Muscle layer of colon (tissue), 2 donors: ENCODE data around the gene BCL2L15.

Experiments used
- H3K27ac ChIP-seq: one replicate; pipeline ENCODE4 v1.7.0; 2013; ENCODE audit warnings: low read depth, mild to moderate bottlenecking, low read length, moderate library complexity
- H3K27me3 ChIP-seq, 2 donors: one replicate each; pipeline ENCODE4 v1.7.0; 2013; ENCODE audit warnings: low read length in 2 of 2, mild to moderate bottlenecking in 2 of 2; ENCODE audit not compliant: insufficient read depth in 2 of 2, control insufficient read depth in 1 of 2
- H3K36me3 ChIP-seq: one replicate; pipeline ENCODE4 v1.7.0; 2013; ENCODE audit warnings: mild to moderate bottlenecking, low read length; ENCODE audit not compliant: insufficient read depth
- H3K4me1 ChIP-seq: one replicate; pipeline ENCODE4 v1.7.0; 2013; ENCODE audit warnings: mild to moderate bottlenecking, low read length; ENCODE audit not compliant: insufficient read depth
- H3K4me3 ChIP-seq, 2 donors: one replicate each; pipeline ENCODE4 v1.7.0; 2013; ENCODE audit warnings: low read length in 2 of 2, low read depth in 1 of 2, mild to moderate bottlenecking in 1 of 2, moderate library complexity in 1 of 2
- H3K9ac ChIP-seq: one replicate; pipeline ENCODE4 v1.7.0; 2013; ENCODE audit warnings: low read length
- H3K9me3 ChIP-seq: one replicate; pipeline ENCODE4 v1.7.0; 2013; ENCODE audit warnings: mild to moderate bottlenecking, low read length
- donor health status: abdominal sarcoma.
- donor health status: Adenocarcinoma of cecum.

Gene BCL2L15

DNA sequence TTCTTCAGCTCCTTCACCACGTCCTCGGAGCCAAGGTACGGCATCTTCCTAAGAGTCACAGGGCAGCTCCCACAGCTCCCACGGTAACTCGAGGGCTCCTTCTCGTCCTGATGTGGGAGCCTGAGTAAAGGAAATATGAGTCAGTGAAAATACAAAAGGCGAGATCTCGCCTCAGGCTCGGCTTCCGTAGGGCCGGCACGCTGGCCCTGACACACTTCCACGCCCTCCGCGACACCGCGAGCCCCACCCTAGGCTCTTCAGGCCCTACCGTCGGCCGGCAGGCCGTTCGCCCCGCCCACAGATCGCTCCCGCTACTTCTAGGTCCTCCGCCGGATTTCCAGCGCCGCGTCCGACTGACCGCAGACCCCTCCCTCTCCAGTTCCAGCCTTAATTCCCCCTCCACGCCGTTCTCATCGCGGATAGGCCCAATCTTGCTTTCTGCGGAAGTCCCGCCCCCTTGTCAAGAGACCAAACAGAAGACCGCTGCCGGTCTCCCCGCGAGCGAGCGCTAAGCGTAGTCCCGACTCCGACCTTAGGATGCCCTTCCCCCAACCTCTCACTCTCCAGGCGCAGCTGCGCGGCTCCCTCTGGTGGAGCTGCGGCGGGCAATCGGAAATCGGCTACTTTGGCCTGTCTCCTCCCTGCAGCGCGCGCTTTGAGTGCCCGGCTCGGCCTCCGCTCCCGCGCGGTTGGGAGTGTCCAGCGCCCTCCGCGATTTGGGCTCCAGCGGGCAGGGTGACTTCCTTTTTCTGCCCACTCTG lies 17.5 kb upstream of the BCL2L15 start, which contains the start of the genes AP4B1 and DCLRE1B:
Gene AP4B1, minus strand, starts transcription at position 126 of the 761 bp plus-strand sequence. Its CDS starts 82 bp downstream, at position 44.
Gene DCLRE1B, plus strand, starts transcription at position 653 of the 761 bp plus-strand sequence. CDS start 261 bp downstream, outside the sequence.
- Histone ChIP-seq H3K36me3 (peaks cover 17% of the 10 kb centered on the region), H3K27ac (peak within 1 kb of the TSS; percentile 94), H3K9ac (peak within 1 kb of the TSS; percentile 79)

DNA sequence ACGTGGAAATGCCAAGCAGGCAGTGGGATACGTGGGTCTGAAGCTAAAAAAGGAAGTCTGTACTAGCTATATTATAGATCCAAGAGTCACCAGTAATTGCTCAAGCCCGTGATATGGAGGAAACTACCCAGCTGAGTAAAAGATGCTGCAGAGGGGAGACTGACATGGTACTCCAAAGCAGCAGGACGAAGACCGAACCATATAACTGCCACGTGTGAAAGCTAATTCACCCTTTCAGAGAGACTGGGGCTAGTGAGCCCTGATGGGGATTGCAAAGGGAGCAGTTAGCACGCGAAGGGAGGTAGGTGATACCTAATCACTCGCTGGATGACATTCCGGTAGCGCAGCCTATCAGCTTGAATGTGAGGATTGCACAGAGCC lies 16.9 kb upstream of the BCL2L15 start:
- peak overlapping the region; percentile 79 for H3K9ac ChIP-seq
- H3K27me3 ChIP-seq = no peaks in the 10 kb centered on the region
- H3K27ac ChIP-seq = peak overlapping the region; percentile 94
- H3K4me1 ChIP-seq = peaks cover 15% of the 10 kb centered on the region
- H3K4me3 ChIP-seq = peak overlapping the region; percentile 40 to 87
- no peaks in the 10 kb centered on the region for H3K9me3 ChIP-seq
- peaks cover 23% of the 10 kb centered on the region for H3K36me3 ChIP-seq

More for the DNA sequence above, 17.5 kb upstream of the BCL2L15 start, which contains the start of the genes AP4B1 and DCLRE1B:
- Histone ChIP-seq H3K9me3 (no peaks in the 10 kb centered on the region), H3K4me1 (peaks cover 15% of the 10 kb centered on the region), H3K27me3 (no peaks in the 10 kb centered on the region), H3K4me3 (peak within 1 kb of the TSS; percentile 63 to 95)

DNA sequence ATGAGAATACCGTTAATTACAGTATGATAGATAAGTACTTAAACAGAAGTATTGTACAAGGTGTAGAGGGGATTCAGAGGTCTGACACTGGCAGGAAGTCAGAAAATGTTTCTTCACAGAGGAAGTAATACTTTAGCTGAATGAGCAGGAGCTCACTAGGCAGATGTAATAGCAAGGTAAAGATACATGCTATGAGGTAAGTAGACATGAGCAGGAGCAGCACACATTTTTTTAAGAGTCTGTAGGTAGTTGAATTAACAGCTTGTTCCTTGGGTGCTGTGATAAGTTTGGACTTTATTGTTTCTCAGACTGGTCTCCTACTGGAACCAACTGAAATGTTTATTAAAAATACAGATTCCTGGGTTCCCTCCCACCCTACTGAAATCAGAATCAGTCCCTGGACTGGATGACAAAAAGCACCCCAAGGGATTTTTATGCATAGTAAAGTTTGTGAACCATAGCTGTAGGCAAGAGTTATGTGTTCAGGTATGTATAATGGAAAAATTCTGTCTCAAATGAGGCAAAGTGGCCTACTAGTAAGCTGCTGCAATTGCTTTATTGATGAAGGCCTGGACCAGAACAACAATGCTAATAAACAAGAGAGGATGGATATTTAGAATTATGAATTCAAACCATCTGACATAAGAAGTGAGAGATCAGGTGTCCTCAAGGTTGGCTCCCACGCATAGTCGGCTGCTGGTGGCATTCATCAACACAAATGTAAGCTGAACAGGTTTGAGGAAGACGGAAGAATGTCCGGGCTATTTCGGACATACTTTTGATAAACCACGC lies 16.3 kb upstream of the BCL2L15 start:
- H3K4me1 ChIP-seq = peaks cover 15% of the 10 kb centered on the region
- peak overlapping the region; percentile 40 to 87 for H3K4me3 ChIP-seq
- peak overlapping the region; percentile 94 for H3K27ac ChIP-seq
- H3K27me3 ChIP-seq = no peaks in the 10 kb centered on the region
- peak overlapping the region; percentile 79 for H3K9ac ChIP-seq
- H3K9me3 ChIP-seq = no peaks in the 10 kb centered on the region
- peaks cover 24% of the 10 kb centered on the region for H3K36me3 ChIP-seq

DNA sequence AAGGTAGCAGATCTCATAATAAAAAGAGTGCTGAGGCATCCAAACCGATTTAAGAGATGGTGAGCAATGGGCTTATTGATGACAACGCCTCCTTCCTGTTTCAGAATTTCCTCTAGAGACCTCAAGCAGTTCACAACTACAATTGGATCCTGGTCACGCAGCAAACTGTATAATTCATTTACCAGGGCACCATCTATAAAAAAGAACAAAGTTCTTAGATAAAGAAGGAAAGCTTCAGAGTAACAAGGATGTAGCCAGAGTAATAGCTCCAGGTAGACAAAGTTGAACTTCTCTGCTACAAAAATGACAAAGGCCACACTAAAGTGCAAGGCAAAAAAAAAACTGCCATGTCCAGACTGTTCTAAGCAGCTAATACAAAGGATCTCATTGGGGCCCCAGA lies 13.8 kb upstream of the BCL2L15 start:
- peaks cover 15% of the 10 kb centered on the region for H3K4me1 ChIP-seq
- H3K9me3 ChIP-seq = no peaks in the 10 kb centered on the region
- no peak overlapping the region for H3K27ac ChIP-seq
- H3K4me3 ChIP-seq = no peak overlapping the region
- no peak overlapping the region for H3K9ac ChIP-seq
- H3K27me3 ChIP-seq = no peaks in the 10 kb centered on the region
- peaks cover 30% of the 10 kb centered on the region for H3K36me3 ChIP-seq

DNA sequence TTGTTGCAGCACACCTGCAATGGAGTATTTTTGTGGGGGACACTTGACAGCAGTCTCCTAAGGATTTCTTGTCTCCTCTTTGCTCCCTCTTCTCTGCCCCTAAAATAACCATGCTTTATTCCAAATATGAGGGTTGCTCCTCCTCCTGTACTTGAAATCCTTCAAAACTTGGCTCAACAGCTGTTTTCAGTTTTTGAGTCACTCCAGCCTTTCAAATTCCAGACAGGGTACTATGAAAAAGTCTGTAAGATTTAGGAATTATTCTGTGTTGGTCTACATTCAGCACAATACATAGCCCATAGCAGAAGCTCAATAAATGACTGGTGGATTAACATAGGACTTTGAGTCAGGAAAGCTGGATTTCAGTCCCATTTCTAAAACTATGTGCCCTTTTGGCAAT lies 11.7 kb upstream of the BCL2L15 start:
- Histone ChIP-seq H3K9me3 (no peaks in the 10 kb centered on the region), H3K36me3 (peaks cover 43% of the 10 kb centered on the region), H3K4me3 (no peak overlapping the region), H3K27ac (no peak overlapping the region), H3K27me3 (no peaks in the 10 kb centered on the region), H3K9ac (no peak overlapping the region), H3K4me1 (peaks cover 10% of the 10 kb centered on the region)

DNA sequence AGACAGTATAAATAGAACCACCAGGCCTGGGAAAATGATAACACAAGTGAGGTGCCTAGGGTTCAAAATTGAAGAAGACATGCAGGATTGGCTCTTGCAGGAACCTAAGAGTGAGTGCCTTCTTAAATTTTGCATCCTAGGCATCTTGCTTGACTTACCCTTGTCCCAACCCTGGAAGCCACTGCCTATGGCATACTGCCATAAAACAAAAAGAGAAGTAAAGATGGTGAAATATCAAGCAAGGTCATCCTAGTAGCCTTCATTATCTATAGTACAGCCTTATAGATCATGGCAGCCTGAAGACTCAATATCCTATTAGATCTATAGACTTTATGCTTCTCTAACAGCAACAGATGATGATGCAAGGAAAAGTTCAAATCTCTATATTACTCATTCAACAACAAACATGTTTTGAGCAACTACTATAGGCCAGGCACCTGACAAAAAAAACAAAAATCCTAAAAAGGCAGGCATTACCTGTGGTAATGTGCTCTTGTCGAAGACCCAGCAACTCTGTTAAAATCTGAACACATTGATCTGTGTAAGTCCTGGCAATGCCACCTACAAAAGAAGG lies 10.9 kb upstream of the BCL2L15 start:
- Histone ChIP-seq H3K36me3 (peaks cover 43% of the 10 kb centered on the region), H3K4me1 (peaks cover 2% of the 10 kb centered on the region), H3K9me3 (no peaks in the 10 kb centered on the region), H3K9ac (no peak overlapping the region), H3K27ac (no peak overlapping the region), H3K27me3 (no peaks in the 10 kb centered on the region), H3K4me3 (no peak overlapping the region)

DNA sequence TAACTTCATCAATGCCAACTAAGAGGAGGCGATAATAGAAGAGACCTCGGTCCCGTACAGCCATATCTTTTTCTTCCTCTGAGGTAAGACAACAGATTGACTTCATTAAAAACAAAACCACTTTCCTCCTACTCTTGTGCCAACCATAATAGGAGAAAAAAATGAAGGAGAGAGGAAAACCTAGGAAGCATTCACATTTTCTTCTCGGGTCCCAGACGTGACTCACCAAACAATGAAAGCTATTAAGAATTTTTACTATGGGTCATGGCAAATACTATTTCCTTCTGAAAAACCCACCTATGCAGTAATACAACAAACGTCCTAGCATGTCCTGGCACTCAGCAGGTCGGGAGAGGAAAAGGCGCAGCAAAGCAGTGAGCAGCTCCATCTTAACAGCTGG lies 8.6 kb upstream of the BCL2L15 start:
- Histone ChIP-seq H3K36me3 (peaks cover 43% of the 10 kb centered on the region), H3K9ac (no peak overlapping the region), H3K9me3 (no peaks in the 10 kb centered on the region), H3K4me3 (no peak overlapping the region), H3K4me1 (no peaks in the 10 kb centered on the region), H3K27ac (no peak overlapping the region), H3K27me3 (no peaks in the 10 kb centered on the region)

DNA sequence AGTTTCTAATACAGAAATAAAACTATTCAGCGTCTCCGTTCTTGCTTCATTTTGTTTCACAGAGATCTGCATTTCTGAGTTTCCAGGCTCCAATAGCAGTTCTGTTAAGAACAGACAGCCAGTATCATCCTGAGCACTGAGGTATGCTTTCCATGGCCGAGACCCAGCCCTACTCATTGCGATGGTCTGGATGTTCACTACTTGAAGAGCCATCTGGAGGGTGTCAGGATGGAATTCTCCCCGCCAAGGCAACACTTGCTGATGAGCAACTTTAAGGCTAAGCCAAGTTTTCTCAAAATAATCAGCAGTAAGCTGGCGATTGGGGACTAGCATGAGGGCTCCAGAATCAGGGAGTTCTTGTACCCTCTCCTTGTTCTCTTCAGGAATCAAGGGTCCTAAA lies 7.7 kb upstream of the BCL2L15 start:
- H3K27ac ChIP-seq = no peak overlapping the region
- peaks cover 41% of the 10 kb centered on the region for H3K36me3 ChIP-seq
- H3K4me1 ChIP-seq = no peaks in the 10 kb centered on the region
- H3K4me3 ChIP-seq = no peak overlapping the region
- no peaks in the 10 kb centered on the region for H3K27me3 ChIP-seq
- no peak overlapping the region for H3K9ac ChIP-seq
- H3K9me3 ChIP-seq = no peaks in the 10 kb centered on the region

DNA sequence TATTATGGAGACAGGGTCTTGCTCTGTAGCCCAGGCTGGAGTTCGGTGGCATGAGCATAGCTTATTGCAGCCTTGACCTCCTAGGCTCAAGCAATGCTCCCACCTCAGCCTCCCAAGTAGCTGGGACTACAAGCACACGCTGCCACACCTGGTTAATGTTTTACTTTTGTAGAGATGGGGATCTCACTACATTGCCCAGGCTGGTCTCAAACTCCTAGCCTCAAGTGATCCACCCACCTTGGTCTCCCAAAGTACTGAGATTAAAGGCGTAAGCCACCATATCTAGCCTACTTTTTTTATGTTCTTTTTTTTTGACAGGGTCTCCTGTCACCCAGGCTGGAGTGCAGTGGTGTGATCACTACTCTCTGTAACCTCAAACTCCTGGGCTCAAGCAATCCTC lies 5.9 kb upstream of the BCL2L15 start:
- Histone ChIP-seq H3K4me1 (no peaks in the 10 kb centered on the region), H3K36me3 (peaks cover 27% of the 10 kb centered on the region), H3K27ac (no peak overlapping the region), H3K9ac (no peak overlapping the region), H3K4me3 (no peak overlapping the region), H3K27me3 (no peaks in the 10 kb centered on the region), H3K9me3 (no peaks in the 10 kb centered on the region)

DNA sequence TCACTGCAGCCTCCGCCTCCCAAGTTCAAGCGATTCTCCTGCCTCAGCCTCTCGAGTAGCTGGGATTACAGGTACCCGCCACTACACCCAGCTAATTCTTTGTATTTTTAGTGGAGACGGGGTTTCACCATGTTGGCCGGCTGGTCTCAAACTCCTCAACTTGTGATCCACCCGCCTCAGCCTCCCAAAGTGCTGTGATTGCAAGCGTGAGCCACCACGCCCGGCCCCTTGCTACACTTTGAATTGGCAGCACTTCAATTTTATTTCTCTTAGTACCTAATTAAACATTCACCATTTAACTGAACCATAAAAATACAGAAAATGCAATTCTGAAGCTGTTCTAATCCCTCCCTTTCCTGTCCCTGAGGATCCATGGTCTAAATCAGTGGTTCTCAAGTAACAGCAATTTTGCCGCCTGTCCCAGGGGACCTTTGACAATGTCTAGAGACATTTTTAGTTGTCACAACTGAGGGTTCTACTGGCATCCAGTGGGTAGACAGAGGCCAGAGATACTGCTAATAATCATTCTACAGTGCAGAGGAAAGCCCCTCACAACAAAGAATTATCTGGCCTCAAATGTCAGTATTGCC lies 4.3 kb upstream of the BCL2L15 start:
- Histone ChIP-seq H3K9ac (no peak overlapping the region), H3K27me3 (no peaks in the 10 kb centered on the region), H3K36me3 (peaks cover 15% of the 10 kb centered on the region), H3K27ac (no peak overlapping the region), H3K4me1 (no peaks in the 10 kb centered on the region), H3K4me3 (no peak overlapping the region), H3K9me3 (no peaks in the 10 kb centered on the region)

DNA sequence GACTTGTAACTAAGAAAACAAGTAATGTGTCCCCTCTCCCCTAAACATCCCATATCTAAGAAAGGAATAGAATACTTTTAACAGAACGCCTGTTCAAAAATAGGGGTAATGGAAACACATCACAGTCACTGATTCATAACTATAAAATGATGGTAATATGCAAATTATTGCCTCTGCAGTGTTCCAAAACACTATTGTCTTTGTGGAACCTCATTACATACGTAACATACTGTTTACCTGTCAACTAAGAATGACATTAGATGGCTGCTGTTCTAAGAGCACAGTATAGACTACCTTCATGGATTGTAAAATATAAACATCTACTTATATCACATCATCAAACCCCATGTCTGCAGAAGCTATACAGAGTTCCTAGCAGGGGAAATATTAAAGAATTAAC lies 3.4 kb upstream of the BCL2L15 start:
- Histone ChIP-seq H3K27me3 (no peaks in the 10 kb centered on the region), H3K9me3 (no peaks in the 10 kb centered on the region), H3K36me3 (peaks cover 10% of the 10 kb centered on the region), H3K4me3 (no peak overlapping the region), H3K27ac (no peak overlapping the region), H3K9ac (no peak overlapping the region), H3K4me1 (no peaks in the 10 kb centered on the region)
